H1 (cell line): ENCODE results near the gene TEX29. TPM values are rescaled to one million over a fixed set of nuclear protein-coding genes. Genes with fewer than 3 reads are reported as not detected.

Experiments used
- CTCF ChIA-PET: fragments of 300-600 bp; sonication (Branson Sonifier 250); formaldehyde crosslinking; loops from one replicate; lab custom pipeline; 2021; ENCODE audit not compliant: partially characterized antibody; lab: Charles Lee
- POLR2A ChIA-PET: fragments of 300-600 bp; sonication (Branson Sonifier 250); formaldehyde crosslinking; loops from one replicate; lab custom pipeline; 2021; ENCODE audit warnings: inconsistent platforms; ENCODE audit not compliant: partially characterized antibody; lab: Charles Lee
- DNase-seq, 2 experiments: peaks; one replicate each; pipeline versions ENCODE4 v3.0.0 to v3.0.0-alpha.2; 2010 to 2022; ENCODE audit warnings: low spot score in 2 of 2, low read depth in 1 of 2, mixed read lengths in 1 of 2
- FAIRE-seq: peaks from 2 replicates; lab custom pipeline; 2011; peaks lifted over from hg19 to GRCh38; lab: Jason Lieb, UNC
- H2AFZ ChIP-seq: 2 replicates; pipeline ENCODE4 v1.8.1; 2012; ENCODE audit warnings: low read length, inconsistent platforms
- H2AK5ac ChIP-seq: 2 replicates; pipeline ENCODE4 v1.6.1; 2013; ENCODE audit warnings: low read depth, low read length
- H2BK120ac ChIP-seq: replicated peaks from 2 replicates; pipeline ENCODE3; 2013; ENCODE audit warnings: low read depth, low read length, inconsistent platforms
- H2BK12ac ChIP-seq: 2 replicates; pipeline ENCODE4 v1.6.1; 2013; ENCODE audit warnings: low read depth, low read length
- H2BK15ac ChIP-seq: 2 replicates; pipeline ENCODE4 v1.6.1; 2013; ENCODE audit warnings: low read length
- H2BK20ac ChIP-seq: 2 replicates; pipeline ENCODE4 v1.6.1; 2013; ENCODE audit warnings: low read length
- H2BK5ac ChIP-seq: 2 replicates; pipeline ENCODE4 v1.6.1; 2013; ENCODE audit warnings: low read depth, low read length
- H3K14ac ChIP-seq: 2 replicates; pipeline ENCODE4 v1.6.1; 2013; ENCODE audit warnings: inconsistent platforms; ENCODE audit not compliant: insufficient read length
- H3K18ac ChIP-seq: 2 replicates; pipeline ENCODE4 v1.6.1; 2013; ENCODE audit warnings: low read length; ENCODE audit errors: extremely low read depth
- H3K23ac ChIP-seq: 2 replicates; pipeline ENCODE4 v1.6.1; 2013; ENCODE audit warnings: inconsistent platforms; ENCODE audit not compliant: insufficient read length
- H3K23me2 ChIP-seq: 2 replicates; pipeline ENCODE4 v1.6.1; 2013; ENCODE audit warnings: low read depth, low read length
- H3K27ac ChIP-seq: 2 replicates; pipeline ENCODE4 v1.6.1; 2011; ENCODE audit warnings: low read depth, low read length, inconsistent platforms
- H3K27me3 ChIP-seq, 4 experiments: replicated peaks in 1 of 4; 1 replicate in 1 of 4; 2 replicates in 3 of 4; pipeline versions ENCODE4 v1.6.1 to v1.8.1; 2011 to 2013; ENCODE audit warnings: low read length in 3 of 4, mild to moderate bottlenecking in 3 of 4, inconsistent platforms in 2 of 4, mixed read lengths in 2 of 4, moderate library complexity in 1 of 4; ENCODE audit not compliant: control insufficient read depth in 3 of 4, insufficient read depth in 3 of 4; ENCODE audit errors: extremely low read depth in 1 of 4
- H3K36me3 ChIP-seq, 4 experiments: 2 replicates each; pipeline versions ENCODE4 v1.6.1 to v1.8.1; 2011 to 2013; ENCODE audit warnings: mild to moderate bottlenecking in 4 of 4, low read length in 3 of 4, moderate library complexity in 2 of 4, control low read depth in 1 of 4, inconsistent platforms in 1 of 4; ENCODE audit not compliant: insufficient read depth in 4 of 4, control insufficient read depth in 2 of 4
- H3K4ac ChIP-seq: replicated peaks from 2 replicates; pipeline ENCODE3; 2013; ENCODE audit warnings: low read length, low read depth, mixed read lengths, inconsistent platforms; ENCODE audit not compliant: insufficient read length
- H3K4me1 ChIP-seq, 4 experiments: replicated peaks in 1 of 4; 1 replicate in 1 of 4; 2 replicates in 3 of 4; pipeline versions ENCODE4 v1.6.1 to v1.8.1; 2011 to 2013; ENCODE audit warnings: low read length in 3 of 4, inconsistent platforms in 2 of 4, mixed read lengths in 1 of 4; ENCODE audit not compliant: insufficient read depth in 4 of 4, control insufficient read depth in 3 of 4
- H3K4me2 ChIP-seq, 2 experiments: 2 replicates each; pipeline versions ENCODE4 v1.6.1 to v1.8.1; 2011 to 2013; ENCODE audit warnings: low read depth in 2 of 2, low read length in 2 of 2, control low read depth in 1 of 2, inconsistent platforms in 1 of 2, mild to moderate bottlenecking in 1 of 2; ENCODE audit not compliant: insufficient read depth in 1 of 2
- H3K4me3 ChIP-seq, 4 experiments: fragments of 200-600, 300-600 bp in 1 of 4; sonication (generic), shearing (Covaris generic), sonication (Bioruptor Twin) in 1 of 4; 2 replicates each; pipeline versions ENCODE4 v1.5.1 to v1.8.1; 2011 to 2016; ENCODE audit warnings: low read length in 4 of 4, low read depth in 3 of 4, control low read depth in 2 of 4, inconsistent platforms in 2 of 4, mild to moderate bottlenecking in 2 of 4, mixed read lengths in 1 of 4, moderate library complexity in 1 of 4; ENCODE audit not compliant: insufficient read depth in 2 of 4; ENCODE audit errors: extremely low read depth in 1 of 4
- H3K56ac ChIP-seq: replicated peaks from 2 replicates; pipeline ENCODE3; 2013; ENCODE audit warnings: low read depth, mild to moderate bottlenecking, mixed read lengths, low read length, inconsistent platforms; ENCODE audit not compliant: insufficient read length
- H3K79me1 ChIP-seq: 2 replicates; pipeline ENCODE4 v1.6.1; 2013; ENCODE audit warnings: low read depth, low read length, control low read depth
- H3K79me2 ChIP-seq, 2 experiments: 2 replicates each; pipeline versions ENCODE4 v1.6.1 to v1.8.1; 2012 to 2013; ENCODE audit warnings: low read length in 2 of 2, mild to moderate bottlenecking in 2 of 2, inconsistent platforms in 1 of 2; ENCODE audit not compliant: insufficient read depth in 2 of 2, control insufficient read depth in 1 of 2
- H3K9ac ChIP-seq, 4 experiments: replicated peaks in 1 of 4; 1 replicate in 1 of 4; 2 replicates in 3 of 4; pipeline versions ENCODE4 v1.6.1 to v1.8.1; 2011 to 2013; ENCODE audit warnings: low read depth in 3 of 4, low read length in 3 of 4, control low read depth in 2 of 4, mild to moderate bottlenecking in 2 of 4, moderate library complexity in 2 of 4, inconsistent platforms in 1 of 4; ENCODE audit errors: extremely low read depth in 1 of 4
- H3K9me3 ChIP-seq, 2 experiments: 2 replicates each; pipeline versions ENCODE4 v1.6.1 to v1.8.1; 2012 to 2013; ENCODE audit warnings: mild to moderate bottlenecking in 2 of 2, moderate library complexity in 2 of 2, control low read depth in 1 of 2, inconsistent platforms in 1 of 2, low read depth in 1 of 2, low read length in 1 of 2, mixed read lengths in 1 of 2; ENCODE audit not compliant: insufficient read depth in 2 of 2
- H4K20me1 ChIP-seq, 2 experiments: replicated peaks in 1 of 2; 2 replicates each; pipeline versions ENCODE3 to v1.8.1; 2011 to 2013; ENCODE audit warnings: inconsistent platforms in 2 of 2, low read length in 2 of 2, mild to moderate bottlenecking in 1 of 2; ENCODE audit not compliant: insufficient read depth in 2 of 2, control insufficient read depth in 1 of 2
- H4K5ac ChIP-seq: 2 replicates; pipeline ENCODE4 v1.6.1; 2013; ENCODE audit warnings: low read length, low read depth, mixed read lengths, inconsistent platforms; ENCODE audit not compliant: insufficient read length
- H4K8ac ChIP-seq: 2 replicates; pipeline ENCODE4 v1.8.0; 2013; ENCODE audit warnings: mild to moderate bottlenecking, moderate library complexity, low read length, inconsistent platforms; ENCODE audit not compliant: insufficient read depth; ENCODE audit errors: extremely low read depth
- H4K91ac ChIP-seq: replicated peaks from 2 replicates; pipeline ENCODE3; 2013; ENCODE audit warnings: low read length, mixed read lengths, inconsistent platforms; ENCODE audit not compliant: insufficient read length
- NANOG ChIP-seq: IDR thresholded peaks from 2 replicates; pipeline ENCODE4 v1.6.1; 2011; ENCODE audit warnings: low read length, low read depth, mild to moderate bottlenecking, inconsistent platforms; ENCODE audit not compliant: insufficient read depth, poor library complexity, severe bottlenecking
- WGBS, 2 experiments: shearing (Covaris generic) in 1 of 2; methylation state at CpG; one replicate each; pipeline versions ENCODE4 v1.1.6 to v1.1.7; 2013 to 2015; ENCODE audit warnings: low lambda C conversion rate in 2 of 2, mixed read lengths in 2 of 2, inconsistent platforms in 1 of 2, low coverage in 1 of 2, missing lambda C conversion rate in 1 of 2; ENCODE audit not compliant: insufficient replicate concordance in 2 of 2, insufficient coverage in 1 of 2, insufficient read length in 1 of 2; ENCODE audit errors: extremely low coverage in 1 of 2, missing lambda C conversion rate in 1 of 2; 5-methylcytosine and 5-hydroxymethylcytosine counted together
- polyA plus RNA-seq, 7 experiments: library from polyadenylated mRNA; depleted of rRNA in 3 of 7; stranded (reverse) in 5 of 7; unstranded in 2 of 7; fragments of >200 nt in 5 of 7; fragments of 200-250 nt in 2 of 7; gene quantifications; 1 replicate in 5 of 7; 2 replicates in 1 of 7; 4 replicates in 1 of 7; pipeline versions ENCODE4 v1.2.1 to v1.2.3, GENCODE V29; 2011 to 2013; ENCODE audit warnings: missing spikeins in 2 of 7, mixed read lengths in 2 of 7
- total RNA-seq: library from RNA; stranded (reverse); fragmentation: NEBNext Ultra II Directional; extraction: Animal tissue kit (Norgen Biotek cat#: 25700); gene quantifications from 2 replicates; pipeline ENCODE4 v1.2.1, GENCODE V29; 2021

The TEX29 gene
- total and polyA plus RNA-seq, 2 of the 8 experiments (the other 6 are each of a cell fraction or from before 2014, with no cell fraction given), result 0.08 TPM; not detected in 1

- H2AFZ ChIP-seq, result no peak overlapping the region
- H3K36me3 ChIP-seq, result no peaks in the 10 kb centered on the region
- H4K8ac ChIP-seq, result no peak overlapping the region
- H3K4me2 ChIP-seq, result no peak overlapping the region
- H2BK12ac ChIP-seq, result no peak overlapping the region
- no peaks in the 10 kb centered on the region for H3K79me2 ChIP-seq
- no peak overlapping the region for H2AK5ac ChIP-seq
- DNase-seq, result peak in 1 of 2 experiments; percentile 37
- H4K91ac ChIP-seq, result no peak overlapping the region
- H3K4me1 ChIP-seq, result no peaks in the 10 kb centered on the region; a peak in 1 of 7 replicates
- no peak overlapping the region for H2BK120ac ChIP-seq
- no peak overlapping the region for H4K5ac ChIP-seq
- peaks cover 0 to under 1% of the 10 kb centered on the region in 2 experiments; a peak in 1 of 4 replicates for H3K9me3 ChIP-seq
- ChIA-PET POLR2A (interaction anchor here (1.1 kb wide), 1 partner anchor 32 kb away, joined by 3 read pairs; no protein-coding TSS in a partner anchor), CTCF (interaction anchor here (0.5 to 3.0 kb wide), 6 partner anchors 11 to 149 kb away, joined by 3 to 7 read pairs (median 5); no protein-coding TSS in a partner anchor)
- no peak overlapping the region for H3K14ac ChIP-seq
- no peak overlapping the region for H3K56ac ChIP-seq
- H2BK5ac ChIP-seq, result no peak overlapping the region
- TF ChIP-seq NANOG, result no peak
- FAIRE-seq, result no peak
- 91% methylated on average over 13 of the region's 13 CpGs; no CpG with 5 or more reads in 1 of the 2 experiments for WGBS, 2 experiments
- no peaks in the 10 kb centered on the region for H3K27me3 ChIP-seq
- H3K9ac ChIP-seq, result no peak overlapping the region
- H2BK20ac ChIP-seq, result no peak overlapping the region
- no peak overlapping the region for H3K4me3 ChIP-seq
- no peak overlapping the region for H2BK15ac ChIP-seq
- H3K23ac ChIP-seq, result no peak overlapping the region
- H3K79me1 ChIP-seq, result no peaks in the 10 kb centered on the region
- no peaks in the 10 kb centered on the region for H4K20me1 ChIP-seq
- no peak overlapping the region for H3K27ac ChIP-seq
- no peak overlapping the region for H3K4ac ChIP-seq
- H3K18ac ChIP-seq, result no peak overlapping the region
- H3K23me2 ChIP-seq, result no peaks in the 10 kb centered on the region
Measured at GRCh38 chr13:111318386-111318785, 2.1 kb upstream of the TEX29 start.
